Mucosa of stomach (tissue), 1 donor: ENCODE results near the gene ESRRB.

ENCODE experiments used
- H3K27me3 ChIP-seq: one replicate; pipeline ENCODE4 v1.7.0; 2013; ENCODE audit warnings: mild to moderate bottlenecking, low read length; ENCODE audit not compliant: control insufficient read depth, insufficient read depth
- H3K36me3 ChIP-seq: one replicate; pipeline ENCODE4 v1.7.0; 2013; ENCODE audit warnings: low read length; ENCODE audit not compliant: control insufficient read depth, insufficient read depth
- H3K4me1 ChIP-seq: one replicate; pipeline ENCODE4 v1.7.0; 2013; ENCODE audit warnings: mild to moderate bottlenecking, low read length; ENCODE audit not compliant: control insufficient read depth, insufficient read depth
- H3K4me3 ChIP-seq: one replicate; pipeline ENCODE4 v1.7.0; 2013; ENCODE audit warnings: low read length
- H3K9ac ChIP-seq: one replicate; pipeline ENCODE4 v1.7.0; 2013; ENCODE audit warnings: mild to moderate bottlenecking, low read length, moderate library complexity
- H3K9me3 ChIP-seq: one replicate; pipeline ENCODE4 v1.7.0; 2013; ENCODE audit warnings: mild to moderate bottlenecking, low read length, moderate library complexity; ENCODE audit not compliant: control insufficient read depth
- donor health status: Pancreatic carcinoma.

The ESRRB gene

DNA sequence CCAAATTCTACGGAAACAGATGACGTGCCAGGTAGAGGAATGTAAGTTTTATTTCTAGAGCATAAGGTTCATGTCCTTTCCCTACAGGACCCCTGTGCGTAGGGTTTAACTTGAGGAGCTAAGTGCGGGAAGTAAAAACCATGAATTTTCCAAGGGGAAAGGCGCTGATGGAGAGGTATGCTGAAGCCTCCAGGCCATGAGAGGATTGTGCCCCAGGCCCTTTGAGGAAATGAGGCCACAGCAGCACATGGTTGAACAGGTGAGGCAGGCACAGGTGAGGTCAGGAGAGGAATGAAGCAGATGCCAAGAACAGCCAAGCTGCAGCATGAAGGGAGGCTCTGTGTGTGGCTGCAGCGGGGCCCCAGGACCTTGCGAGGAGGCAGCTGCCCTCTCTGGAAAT is 14.7 kb downstream of the ESRRB start:
- H3K4me3 ChIP-seq = no peak overlapping the region
- H3K36me3 ChIP-seq = no peaks in the 10 kb centered on the region
- H3K27me3 ChIP-seq = peaks cover 10% of the 10 kb centered on the region
- H3K4me1 ChIP-seq = no peaks in the 10 kb centered on the region
- H3K9me3 ChIP-seq = no peaks in the 10 kb centered on the region
- no peak overlapping the region for H3K9ac ChIP-seq

DNA sequence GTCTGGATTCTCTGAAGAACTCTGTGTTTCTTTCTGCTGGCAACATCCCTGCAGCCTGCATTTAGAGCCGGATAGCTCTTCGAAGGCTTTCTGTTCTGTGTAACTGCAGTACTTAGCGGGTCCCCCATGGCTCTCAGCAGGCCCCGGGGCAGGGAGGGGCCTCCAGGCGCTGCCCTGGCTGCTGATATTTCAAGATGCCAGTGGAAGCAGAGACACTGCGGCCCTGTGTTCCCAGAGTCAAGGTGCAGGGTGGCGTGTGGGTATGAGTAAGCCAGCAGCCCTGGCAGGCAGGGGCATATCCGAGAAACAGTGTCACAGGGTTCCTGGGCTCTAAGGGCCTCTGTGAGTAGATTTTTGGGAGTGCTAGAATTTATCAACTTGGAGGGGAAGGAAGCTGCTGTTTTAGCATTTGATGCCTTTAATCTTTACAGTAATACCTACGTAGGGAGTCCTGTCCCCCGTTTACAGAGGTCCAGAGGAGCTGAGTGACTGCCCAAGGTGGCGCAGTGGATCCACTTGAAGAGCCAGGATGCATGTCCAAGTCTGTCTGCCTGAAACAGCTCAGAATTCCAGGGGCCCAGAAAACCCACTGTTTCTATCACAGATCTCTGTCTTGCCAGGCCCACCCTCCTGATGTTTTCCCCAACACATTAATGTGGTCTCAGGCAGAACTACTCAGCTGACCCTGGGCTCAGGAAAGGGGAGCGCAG is 16.2 kb downstream of the ESRRB start:
- Histone ChIP-seq H3K9ac (no peak overlapping the region), H3K36me3 (no peaks in the 10 kb centered on the region), H3K27me3 (peaks cover 5% of the 10 kb centered on the region), H3K4me3 (no peak overlapping the region), H3K9me3 (no peaks in the 10 kb centered on the region), H3K4me1 (no peaks in the 10 kb centered on the region)

GRCh38 chr14:76394569-76394968 is 18.6 kb downstream of the ESRRB start:
- Histone ChIP-seq H3K4me1 (no peaks in the 10 kb centered on the region), H3K4me3 (no peak overlapping the region), H3K9me3 (no peaks in the 10 kb centered on the region), H3K27me3 (peaks cover 3% of the 10 kb centered on the region), H3K36me3 (no peaks in the 10 kb centered on the region), H3K9ac (no peak overlapping the region)

- Histone ChIP-seq H3K9me3 (no peaks in the 10 kb centered on the region), H3K9ac (no peak overlapping the region), H3K4me3 (no peak overlapping the region), H3K27me3 (peaks cover 5% of the 10 kb centered on the region), H3K36me3 (no peaks in the 10 kb centered on the region), H3K4me1 (no peaks in the 10 kb centered on the region)
Measured at GRCh38 chr14:76395161-76395560, 19.2 kb downstream of the ESRRB start.

DNA sequence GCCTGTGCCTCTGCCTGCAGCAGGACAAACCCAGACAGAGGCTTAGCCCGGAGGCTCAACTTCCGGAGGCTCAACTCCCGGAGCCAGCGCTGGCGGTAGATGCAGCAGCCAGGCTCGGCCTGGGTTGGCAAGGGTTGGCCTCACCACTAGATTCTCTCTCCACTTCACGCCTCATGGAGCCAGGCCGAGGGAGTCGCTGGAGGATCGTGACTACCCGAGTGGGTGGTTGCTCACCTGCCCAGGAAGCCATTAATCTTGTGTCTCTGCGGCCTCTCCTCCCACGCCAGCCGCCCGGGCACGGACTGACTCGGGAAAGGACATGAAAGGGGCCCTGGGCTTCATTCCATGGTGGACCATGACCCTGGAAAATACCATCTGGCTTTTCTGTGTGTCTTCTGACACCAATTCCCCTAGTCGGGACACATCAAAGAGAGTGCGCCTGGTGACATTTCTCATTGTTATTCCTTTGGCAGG is 20.8 kb downstream of the ESRRB start:
- peaks cover 5% of the 10 kb centered on the region for H3K27me3 ChIP-seq

DNA sequence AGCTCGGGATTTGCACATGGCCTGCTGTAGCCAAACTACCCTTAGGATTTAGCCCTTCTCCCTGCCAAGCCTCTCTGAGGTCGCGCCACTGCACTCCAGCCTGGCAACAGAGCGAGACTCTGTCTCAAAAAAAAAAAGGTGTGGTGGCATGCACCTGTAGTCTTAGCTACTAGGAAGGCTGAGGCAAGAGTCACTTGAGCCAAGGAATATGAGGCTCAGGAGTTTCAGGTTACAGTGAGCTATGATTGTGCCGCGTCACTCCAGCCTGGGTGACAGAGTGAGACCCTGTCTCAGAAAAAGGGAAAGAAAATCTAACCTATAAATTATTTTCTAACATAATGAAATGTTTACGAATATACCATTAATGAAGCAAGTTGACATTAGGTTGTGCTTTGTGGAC is 29.7 kb downstream of the ESRRB start:
- Histone ChIP-seq H3K4me3 (no peak overlapping the region), H3K9ac (no peak overlapping the region), H3K36me3 (no peaks in the 10 kb centered on the region), H3K27me3 (peaks cover 14% of the 10 kb centered on the region), H3K9me3 (no peaks in the 10 kb centered on the region), H3K4me1 (no peaks in the 10 kb centered on the region)

More for the DNA sequence above, 20.8 kb downstream of the ESRRB start:
- no peak overlapping the region for H3K4me3 ChIP-seq
- no peak overlapping the region for H3K9ac ChIP-seq
- H3K36me3 ChIP-seq = no peaks in the 10 kb centered on the region
- no peaks in the 10 kb centered on the region for H3K9me3 ChIP-seq
- no peaks in the 10 kb centered on the region for H3K4me1 ChIP-seq

GRCh38 chr14:76407449-76408150 is 31.7 kb downstream of the ESRRB start:
- Histone ChIP-seq H3K36me3 (no peaks in the 10 kb centered on the region), H3K4me1 (no peaks in the 10 kb centered on the region), H3K9me3 (no peaks in the 10 kb centered on the region), H3K27me3 (peaks cover 17% of the 10 kb centered on the region), H3K4me3 (no peak overlapping the region), H3K9ac (no peak overlapping the region)

GRCh38 chr14:76408877-76409276 is 32.9 kb downstream of the ESRRB start:
- no peaks in the 10 kb centered on the region for H3K36me3 ChIP-seq
- no peak overlapping the region for H3K4me3 ChIP-seq
- H3K9ac ChIP-seq = no peak overlapping the region
- H3K9me3 ChIP-seq = no peaks in the 10 kb centered on the region
- H3K4me1 ChIP-seq = no peaks in the 10 kb centered on the region
- H3K27me3 ChIP-seq = peaks cover 22% of the 10 kb centered on the region

DNA sequence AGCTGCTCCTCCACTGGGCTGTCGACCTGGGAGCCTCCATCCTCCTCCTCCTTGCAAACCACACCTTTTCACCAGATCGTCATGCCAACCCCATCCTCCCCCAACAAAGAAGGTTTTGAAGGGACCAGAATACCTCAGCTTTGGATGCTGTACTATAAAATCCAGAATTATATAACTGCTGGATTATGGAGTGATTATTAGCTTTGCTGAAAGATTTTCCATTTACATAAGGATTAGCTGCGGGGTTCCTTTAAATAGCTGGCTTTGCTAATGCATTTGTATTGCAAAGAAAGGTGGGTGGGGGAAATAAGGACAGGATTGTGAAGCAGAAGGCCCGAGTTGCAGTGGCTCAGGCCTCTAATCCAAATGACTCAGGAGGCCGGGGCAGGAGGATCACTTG is 36.6 kb downstream of the ESRRB start:
- peaks cover 14% of the 10 kb centered on the region for H3K27me3 ChIP-seq
- H3K36me3 ChIP-seq = no peaks in the 10 kb centered on the region
- H3K4me3 ChIP-seq = no peak overlapping the region

DNA sequence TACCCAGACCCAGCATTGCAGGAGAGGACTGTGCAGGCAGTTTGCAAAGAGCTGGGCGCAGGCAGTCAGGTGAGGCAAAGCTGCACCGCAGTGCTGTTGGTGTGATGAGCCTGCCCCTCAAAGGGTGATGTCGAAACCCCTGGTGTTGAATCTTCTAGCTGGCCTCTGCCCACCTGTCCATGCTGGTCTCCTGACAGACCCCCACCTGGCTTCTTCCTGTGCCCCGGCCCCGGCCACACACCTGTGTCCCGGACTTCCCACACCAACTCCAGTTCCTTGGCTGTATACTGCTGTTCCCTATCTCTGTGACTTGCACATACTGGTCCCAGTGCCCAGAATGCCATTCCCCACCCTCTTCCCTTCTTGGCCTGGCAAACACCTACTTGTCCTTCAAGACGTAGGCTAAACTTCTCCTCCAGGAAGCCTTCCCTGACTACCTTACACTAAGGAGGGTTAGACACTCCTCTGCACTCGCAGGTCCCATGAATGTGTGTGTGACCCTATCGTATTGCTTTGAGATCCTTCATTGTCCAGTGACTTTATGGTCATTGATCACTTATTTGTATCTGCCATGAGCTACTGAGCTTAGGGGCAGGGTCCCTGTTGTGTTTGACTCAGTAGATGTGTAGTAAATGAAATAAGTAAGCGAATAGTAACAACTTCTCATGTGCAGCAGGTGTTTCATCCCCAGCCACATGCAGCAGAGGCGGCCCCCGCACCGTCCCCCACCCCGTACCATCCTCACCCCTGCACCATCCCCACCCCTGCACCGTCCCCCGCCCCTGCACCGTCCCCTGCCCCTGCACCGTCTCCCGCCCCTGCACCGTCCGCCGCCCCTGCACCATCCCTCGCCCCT is 37.4 kb downstream of the ESRRB start:
- Histone ChIP-seq H3K27me3 (peaks cover 8% of the 10 kb centered on the region), H3K4me1 (no peaks in the 10 kb centered on the region), H3K9ac (no peak overlapping the region), H3K4me3 (no peak overlapping the region), H3K36me3 (no peaks in the 10 kb centered on the region), H3K9me3 (no peaks in the 10 kb centered on the region)

More for the DNA sequence above, 36.6 kb downstream of the ESRRB start:
- no peaks in the 10 kb centered on the region for H3K9me3 ChIP-seq
- no peak overlapping the region for H3K9ac ChIP-seq
- H3K4me1 ChIP-seq = no peaks in the 10 kb centered on the region

GRCh38 chr14:76413962-76414600 is 38.1 kb downstream of the ESRRB start:
- Histone ChIP-seq H3K27me3 (peaks cover 8% of the 10 kb centered on the region), H3K4me1 (no peaks in the 10 kb centered on the region), H3K9ac (no peak overlapping the region), H3K4me3 (no peak overlapping the region), H3K36me3 (no peaks in the 10 kb centered on the region), H3K9me3 (no peaks in the 10 kb centered on the region)
